Uterus (tissue), 4 donors: ENCODE data around the gene OR1N1. TPM values are rescaled to one million over a fixed set of nuclear protein-coding genes. Genes with fewer than 3 reads are reported as not detected.
"Not testable (repeated sequence)": the region's sequence is repeated elsewhere in the genome, so short reads cannot be mapped to it uniquely, and the experiment has no call there.

Experiments used
- DNase-seq, 2 donors: peaks; one replicate each; pipeline ENCODE4 v3.0.0-alpha.2; 2019 to 2020
- H3K27ac ChIP-seq, 2 donors: fragments of 200-600 bp; sonication (generic); 1 replicate in 1 of 2; 2 replicates in 1 of 2; pipeline ENCODE4 v1.5.1; 2016 to 2018
- H3K27me3 ChIP-seq, 2 donors: fragments of 200-600 bp; sonication (generic); one replicate each; pipeline ENCODE4 v1.5.1; 2018 to 2019; ENCODE audit warnings: control low read depth in 1 of 2
- H3K36me3 ChIP-seq, 2 donors: fragments of 200-600 bp; sonication (generic); one replicate each; pipeline ENCODE4 v1.5.1; 2019; ENCODE audit warnings: control low read depth in 1 of 2
- H3K4me1 ChIP-seq, 2 donors: fragments of 200-600 bp; sonication (generic); one replicate each; pipeline ENCODE4 v1.5.1; 2018 to 2019; ENCODE audit warnings: control low read depth in 1 of 2
- H3K4me3 ChIP-seq, 2 donors: fragments of 200-600 bp; sonication (generic); 1 replicate in 1 of 2; 2 replicates in 1 of 2; pipeline ENCODE4 v1.5.1; 2018 to 2019; ENCODE audit warnings: mild to moderate bottlenecking in 1 of 2
- H3K9me3 ChIP-seq, 2 donors: fragments of 200-600 bp; sonication (generic); one replicate each; pipeline ENCODE4 v1.5.1; 2019; ENCODE audit warnings: control low read depth in 1 of 2
- CTCF ChIP-seq, 4 experiments: fragments of 200-600 bp in 2 of 4; fragments of 450-650 bp in 2 of 4; sonication (generic) in 2 of 4; IDR thresholded peaks; one replicate each; pipeline ENCODE4 v1.5.1; 2016 to 2019; ENCODE audit warnings: antibody characterized with exemption in 4 of 4, mild to moderate bottlenecking in 2 of 4, moderate library complexity in 1 of 4
- POLR2A ChIP-seq, 2 donors: fragments of 450-650 bp; IDR thresholded peaks; one replicate each; pipeline ENCODE4 v1.6.1; 2016; ENCODE audit warnings: antibody characterized with exemption in 2 of 2, mild to moderate bottlenecking in 1 of 2, moderate library complexity in 1 of 2
- intact Hi-C: fragments of 100-400 bp; cut with DNase I; formaldehyde crosslinking; loops from one replicate; pipeline ENCODE4 v1.15.1; 2023; ENCODE audit warnings: low total_unique reads
- total RNA-seq, 4 donors: library from RNA; depleted of rRNA in 3 of 4; stranded (reverse); fragments of >200 nt in 3 of 4; gene quantifications; one replicate each; pipeline versions ENCODE4 v1.1.0 to v1.2.4, GENCODE V29; 2014 to 2023
- donor health status: DM: yes; HTN: yes; CAD: no.

OR1N1 gene
- total RNA-seq, 4 donors from 2014 or later, result not detected

DNA sequence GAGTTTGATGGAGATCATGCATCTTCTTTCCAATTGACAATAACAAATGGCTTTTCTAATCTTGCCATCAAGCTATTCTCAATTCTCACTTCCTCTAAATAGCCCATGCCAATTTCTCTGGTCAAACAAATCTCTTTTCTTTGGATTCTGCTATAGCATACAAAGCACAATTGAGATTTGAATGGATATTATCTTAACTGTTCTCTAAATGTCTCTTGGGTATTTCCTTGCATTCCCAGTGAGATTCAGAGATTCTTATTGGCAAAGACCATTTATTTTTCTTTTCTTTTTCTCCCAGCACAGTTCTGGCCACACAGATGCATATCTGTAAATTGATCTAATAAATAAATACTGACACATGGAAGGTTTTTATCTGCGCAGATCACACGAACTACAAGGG lies 25.7 kb upstream of the OR1N1 start, which contains the start of gene OR1N2:
TSS of gene OR1N2 (plus strand) at position 301 of the 400 bp plus-strand sequence. CDS start 100 bp downstream, outside the sequence.
- Histone ChIP-seq H3K27me3 (no peaks in the 10 kb centered on the region), H3K27ac (no peak within 1 kb of the TSS), H3K4me3 (no peak within 1 kb of the TSS), H3K4me1 (no peaks in the 10 kb centered on the region), H3K9me3 (no peaks in the 10 kb centered on the region), H3K36me3 (no peaks in the 10 kb centered on the region)
- intact Hi-C loops, result no loop called here
- no peak for DNase-seq
- no peak for TF ChIP-seq CTCF (IDR thresholded peaks at IDR 0.05)
- TF ChIP-seq POLR2A (IDR thresholded peaks at IDR 0.05), result no peak

DNA sequence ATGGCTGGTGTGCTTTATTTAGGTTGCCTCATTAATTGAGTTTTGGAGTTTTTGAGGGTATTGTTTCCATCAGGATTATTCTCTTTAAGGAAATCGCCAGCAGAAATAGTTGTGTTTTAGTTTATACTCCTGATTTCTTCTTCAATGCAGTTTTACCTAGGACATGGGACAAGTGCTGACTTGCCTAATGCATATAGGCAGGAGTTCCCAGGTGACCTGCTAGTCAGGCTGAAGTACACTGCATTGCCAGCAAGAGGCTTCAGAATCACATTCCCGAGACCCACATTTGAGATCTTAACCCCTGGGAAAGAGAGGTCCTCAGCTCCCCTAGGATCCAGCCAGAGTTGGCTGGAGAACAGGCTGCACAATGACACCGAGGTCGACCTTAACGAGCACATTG lies 24.3 kb upstream of the OR1N1 start:
- TF ChIP-seq CTCF (IDR thresholded peaks at IDR 0.05), result no peak
- no peak for TF ChIP-seq POLR2A (IDR thresholded peaks at IDR 0.05)
- intact Hi-C loops, result no loop called here
- Histone ChIP-seq H3K4me3 (no peak overlapping the region), H3K27ac (no peak overlapping the region), H3K9me3 (no peaks in the 10 kb centered on the region), H3K36me3 (no peaks in the 10 kb centered on the region), H3K27me3 (no peaks in the 10 kb centered on the region), H3K4me1 (no peaks in the 10 kb centered on the region)
- DNase-seq, result no peak

- intact Hi-C loops, result no loop called here
- H3K27ac ChIP-seq, result no peak overlapping the region
- H3K9me3 ChIP-seq, result no peaks in the 10 kb centered on the region
- TF ChIP-seq CTCF (IDR thresholded peaks at IDR 0.05), result no peak
- TF ChIP-seq POLR2A (IDR thresholded peaks at IDR 0.05), result no peak
- no peaks in the 10 kb centered on the region for H3K27me3 ChIP-seq
- no peak overlapping the region for H3K4me3 ChIP-seq
- DNase-seq, result no peak
- H3K36me3 ChIP-seq, result no peaks in the 10 kb centered on the region
- no peaks in the 10 kb centered on the region for H3K4me1 ChIP-seq
Measured at GRCh38 chr9:122546196-122546595, 19.1 kb upstream of the OR1N1 start.

DNA sequence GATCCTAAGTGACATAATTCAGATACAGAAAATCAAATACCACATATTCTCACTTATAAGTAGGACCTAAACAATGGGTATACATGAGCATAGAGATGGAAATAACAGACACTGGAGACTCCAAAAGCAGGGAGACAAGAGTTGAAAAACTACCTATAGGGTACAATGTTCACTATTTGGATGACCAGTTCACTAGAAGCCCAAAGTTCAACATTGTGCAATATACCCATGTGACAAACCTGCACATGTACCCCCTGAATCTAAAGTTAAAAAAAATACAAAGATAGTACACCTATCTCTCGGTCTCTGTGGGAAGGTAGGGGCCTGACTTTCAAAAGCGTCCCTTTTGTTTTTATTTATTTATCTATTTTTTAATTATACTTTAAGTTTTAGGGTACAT lies 11.7 kb upstream of the OR1N1 start:
- Histone ChIP-seq H3K4me3 (no peak overlapping the region), H3K36me3 (no peaks in the 10 kb centered on the region), H3K27ac (no peak overlapping the region), H3K27me3 (no peaks in the 10 kb centered on the region), H3K9me3 (peaks cover 0 to 6% of the 10 kb centered on the region in 2 donors), H3K4me1 (no peaks in the 10 kb centered on the region)
- TF ChIP-seq CTCF (IDR thresholded peaks at IDR 0.05) (no peak), POLR2A (IDR thresholded peaks at IDR 0.05) (no peak)
- intact Hi-C loops, result no loop called here
- DNase-seq, result no peak

DNA sequence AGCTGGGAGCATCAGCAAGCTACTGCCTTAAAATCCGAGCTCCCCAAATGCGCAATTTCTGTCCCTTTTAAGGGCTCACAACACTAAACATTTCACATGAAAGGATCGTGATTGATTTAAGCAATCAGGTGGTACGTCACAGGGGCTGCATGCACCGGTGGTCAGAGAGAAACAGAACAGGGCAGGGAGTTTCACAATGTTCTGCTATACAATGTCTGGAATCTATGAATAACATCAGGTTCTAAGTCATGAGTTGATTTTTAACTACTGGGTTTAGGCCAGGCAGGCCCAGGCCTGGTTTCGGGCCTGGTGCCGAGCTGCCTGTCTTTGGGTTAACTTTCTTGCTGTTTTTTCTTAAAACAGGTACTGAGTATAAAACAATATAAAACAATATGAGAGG lies 10.0 kb upstream of the OR1N1 start:
- intact Hi-C loops, DNase-seq, H3K36me3 ChIP-seq, H3K27me3 ChIP-seq, H3K9me3 ChIP-seq, H3K4me1 ChIP-seq, H3K4me3 ChIP-seq, H3K27ac ChIP-seq: not testable (repeated sequence)

DNA sequence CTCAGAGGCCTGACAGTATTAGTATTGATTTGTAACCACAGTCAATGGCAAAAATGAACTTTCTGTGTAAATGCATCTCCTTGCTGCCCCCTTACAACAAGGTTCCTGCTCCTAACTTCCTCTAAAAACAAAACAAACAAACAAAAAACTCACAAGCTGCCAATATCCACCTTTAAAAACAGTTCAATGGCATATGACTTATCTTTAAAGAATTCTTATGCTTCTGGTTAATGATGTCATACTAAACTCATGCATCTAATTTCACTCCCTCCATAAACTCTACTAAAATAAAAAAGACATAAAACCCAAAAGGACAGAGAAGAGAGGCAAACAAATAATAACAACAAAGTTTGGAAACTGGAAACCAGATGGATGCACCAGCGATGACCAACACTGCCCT lies 9.0 kb upstream of the OR1N1 start:
- Histone ChIP-seq H3K4me1 (no peaks in the 10 kb centered on the region), H3K9me3 (peaks cover 0 to 6% of the 10 kb centered on the region in 2 donors), H3K4me3 (no peak overlapping the region), H3K27ac (no peak overlapping the region), H3K36me3 (no peaks in the 10 kb centered on the region), H3K27me3 (no peaks in the 10 kb centered on the region)
- intact Hi-C loops, result no loop called here
- TF ChIP-seq POLR2A (IDR thresholded peaks at IDR 0.05) (no peak), CTCF (IDR thresholded peaks at IDR 0.05) (no peak)
- DNase-seq, result no peak

GRCh38 chr9:122531157-122531556 lies 4.1 kb upstream of the OR1N1 start:
- intact Hi-C loops, H3K4me3 ChIP-seq, H3K27ac ChIP-seq, H3K9me3 ChIP-seq, DNase-seq, H3K4me1 ChIP-seq, H3K36me3 ChIP-seq, H3K27me3 ChIP-seq: not testable (repeated sequence)
